Measurements from ENCODE around the gene CAMK4. TPM values are rescaled to one million over a fixed set of nuclear protein-coding genes. Genes with fewer than 3 reads are reported as not detected.
"Not testable (repeated sequence)": the region's sequence is repeated elsewhere in the genome, so short reads cannot be mapped to it uniquely, and the experiment has no call there.

The CAMK4 gene
- polyA plus RNA-seq, 1 donor from 2014 or later: 9.7 TPM

- H3K27ac Mint-ChIP-seq, H3K9me3 Mint-ChIP-seq, H3K36me3 Mint-ChIP-seq, H3K27me3 Mint-ChIP-seq, H3K4me3 Mint-ChIP-seq: not testable (repeated sequence)
- peaks cover 0 to 16% (median 5%) of the 10 kb centered on the region in 3 donors for H3K4me1 Mint-ChIP-seq
These were observed 33.4 kb downstream of the CAMK4 start for GRCh38 chr5:111257610-111258009.

GRCh38 chr5:111259636-111260035, 35.5 kb downstream of the CAMK4 start:
- peaks cover 1% of the 10 kb centered on the region for H3K27me3 Mint-ChIP-seq
- peaks cover 0 to 8% (median 1%) of the 10 kb centered on the region in 3 donors for H3K4me1 Mint-ChIP-seq
- H3K27ac Mint-ChIP-seq: no peak overlapping the region
- peaks cover 0 to under 1% (median 0%) of the 10 kb centered on the region in 3 donors for H3K9me3 Mint-ChIP-seq
- H3K36me3 Mint-ChIP-seq: no peaks in the 10 kb centered on the region
- no peak overlapping the region for H3K4me3 Mint-ChIP-seq

- H3K4me3 Mint-ChIP-seq: no peak overlapping the region
- no peaks in the 10 kb centered on the region for H3K4me1 Mint-ChIP-seq
- no peaks in the 10 kb centered on the region for H3K27me3 Mint-ChIP-seq
- no peaks in the 10 kb centered on the region for H3K36me3 Mint-ChIP-seq
- H3K27ac Mint-ChIP-seq: no peak overlapping the region
- H3K9me3 Mint-ChIP-seq: peaks cover 0 to 3% (median 0%) of the 10 kb centered on the region in 3 donors
These were observed 37.4 kb downstream of the CAMK4 start for GRCh38 chr5:111261610-111262009.

GRCh38 chr5:111262153-111262552, 38.0 kb downstream of the CAMK4 start:
- H3K4me3 Mint-ChIP-seq: no peak overlapping the region
- H3K36me3 Mint-ChIP-seq: no peaks in the 10 kb centered on the region
- no peak overlapping the region for H3K27ac Mint-ChIP-seq
- no peaks in the 10 kb centered on the region for H3K4me1 Mint-ChIP-seq
- H3K9me3 Mint-ChIP-seq: peaks cover 0 to 3% (median 0%) of the 10 kb centered on the region in 3 donors
- no peaks in the 10 kb centered on the region for H3K27me3 Mint-ChIP-seq

GRCh38 chr5:111262815-111263214, 38.6 kb downstream of the CAMK4 start:
- no peaks in the 10 kb centered on the region for H3K27me3 Mint-ChIP-seq
- H3K4me3 Mint-ChIP-seq: no peak overlapping the region
- H3K36me3 Mint-ChIP-seq: no peaks in the 10 kb centered on the region
- no peak overlapping the region for H3K27ac Mint-ChIP-seq
- no peaks in the 10 kb centered on the region for H3K4me1 Mint-ChIP-seq
- H3K9me3 Mint-ChIP-seq: peaks cover 0 to 3% (median 0%) of the 10 kb centered on the region in 3 donors

- Mint-ChIP-seq H3K36me3 (no peaks in the 10 kb centered on the region), H3K4me3 (no peak overlapping the region), H3K27ac (peak overlapping the region in 1 of 3 donors; percentile 18), H3K27me3 (no peaks in the 10 kb centered on the region), H3K9me3 (peaks cover 0 to 3% (median 0%) of the 10 kb centered on the region in 3 donors), H3K4me1 (no peaks in the 10 kb centered on the region)
These were observed 42.3 kb downstream of the CAMK4 start for GRCh38 chr5:111266491-111266890.

- no peaks in the 10 kb centered on the region for H3K27me3 Mint-ChIP-seq
- no peak overlapping the region for H3K4me3 Mint-ChIP-seq
- H3K4me1 Mint-ChIP-seq: no peaks in the 10 kb centered on the region
- H3K27ac Mint-ChIP-seq: no peak overlapping the region
- H3K9me3 Mint-ChIP-seq: peaks cover 0 to 3% (median 0%) of the 10 kb centered on the region in 3 donors
- H3K36me3 Mint-ChIP-seq: no peaks in the 10 kb centered on the region
These were observed 44.1 kb downstream of the CAMK4 start for GRCh38 chr5:111268300-111268699.

GRCh38 chr5:111271885-111272284, 47.7 kb downstream of the CAMK4 start:
- Mint-ChIP-seq H3K36me3 (no peaks in the 10 kb centered on the region), H3K9me3 (no peaks in the 10 kb centered on the region), H3K4me1 (no peaks in the 10 kb centered on the region), H3K27me3 (no peaks in the 10 kb centered on the region), H3K4me3 (no peak overlapping the region), H3K27ac (no peak overlapping the region)

GRCh38 chr5:111277061-111277460, 52.9 kb downstream of the CAMK4 start:
- H3K27me3 Mint-ChIP-seq: no peaks in the 10 kb centered on the region
- no peak overlapping the region for H3K4me3 Mint-ChIP-seq
- no peaks in the 10 kb centered on the region for H3K36me3 Mint-ChIP-seq
- H3K4me1 Mint-ChIP-seq: peaks cover 0 to 2% (median 0%) of the 10 kb centered on the region in 3 donors
- no peak overlapping the region for H3K27ac Mint-ChIP-seq
- H3K9me3 Mint-ChIP-seq: no peaks in the 10 kb centered on the region

GRCh38 chr5:111278858-111279504, 54.8 kb downstream of the CAMK4 start:
- Mint-ChIP-seq H3K4me1 (peaks cover 0 to 2% (median 0%) of the 10 kb centered on the region in 3 donors), H3K9me3 (no peaks in the 10 kb centered on the region), H3K4me3 (no peak overlapping the region), H3K27me3 (no peaks in the 10 kb centered on the region), H3K27ac (no peak overlapping the region), H3K36me3 (no peaks in the 10 kb centered on the region)

- Mint-ChIP-seq H3K4me3 (no peak overlapping the region), H3K4me1 (peaks cover 0 to 2% (median 0%) of the 10 kb centered on the region in 3 donors), H3K27me3 (no peaks in the 10 kb centered on the region), H3K36me3 (no peaks in the 10 kb centered on the region), H3K9me3 (no peaks in the 10 kb centered on the region), H3K27ac (no peak overlapping the region)
These were observed 56.2 kb downstream of the CAMK4 start for GRCh38 chr5:111280282-111280951.

- H3K27ac Mint-ChIP-seq: no peak overlapping the region
- no peaks in the 10 kb centered on the region for H3K9me3 Mint-ChIP-seq
- H3K4me3 Mint-ChIP-seq: no peak overlapping the region
- no peaks in the 10 kb centered on the region for H3K27me3 Mint-ChIP-seq
- peaks cover 0 to 2% (median 0%) of the 10 kb centered on the region in 3 donors for H3K4me1 Mint-ChIP-seq
- H3K36me3 Mint-ChIP-seq: no peaks in the 10 kb centered on the region
These were observed 58.6 kb downstream of the CAMK4 start for GRCh38 chr5:111282798-111283197.

- Mint-ChIP-seq H3K27ac (no peak overlapping the region), H3K4me3 (no peak overlapping the region), H3K36me3 (no peaks in the 10 kb centered on the region), H3K27me3 (no peaks in the 10 kb centered on the region), H3K9me3 (no peaks in the 10 kb centered on the region), H3K4me1 (no peaks in the 10 kb centered on the region)
These were observed 60.6 kb downstream of the CAMK4 start for GRCh38 chr5:111284825-111285224.

- Mint-ChIP-seq H3K9me3 (no peaks in the 10 kb centered on the region), H3K4me3 (no peak overlapping the region), H3K27ac (no peak overlapping the region), H3K36me3 (peaks cover 3% of the 10 kb centered on the region), H3K27me3 (no peaks in the 10 kb centered on the region), H3K4me1 (no peaks in the 10 kb centered on the region)
These were observed 70.4 kb downstream of the CAMK4 start for GRCh38 chr5:111294551-111294950.

GRCh38 chr5:111295649-111296048, 71.5 kb downstream of the CAMK4 start:
- no peaks in the 10 kb centered on the region for H3K27me3 Mint-ChIP-seq
- H3K4me3 Mint-ChIP-seq: no peak overlapping the region
- no peak overlapping the region for H3K27ac Mint-ChIP-seq
- H3K9me3 Mint-ChIP-seq: no peaks in the 10 kb centered on the region
- peaks cover 3% of the 10 kb centered on the region for H3K36me3 Mint-ChIP-seq
- H3K4me1 Mint-ChIP-seq: no peaks in the 10 kb centered on the region

GRCh38 chr5:111296570-111296969, 72.4 kb downstream of the CAMK4 start:
- H3K4me1 Mint-ChIP-seq: no peaks in the 10 kb centered on the region
- peaks cover 3% of the 10 kb centered on the region for H3K36me3 Mint-ChIP-seq
- no peak overlapping the region for H3K4me3 Mint-ChIP-seq
- H3K9me3 Mint-ChIP-seq: no peaks in the 10 kb centered on the region
- no peaks in the 10 kb centered on the region for H3K27me3 Mint-ChIP-seq
- H3K27ac Mint-ChIP-seq: no peak overlapping the region

All from IgD-negative memory B cell (primary cell).